A673 (cell line): ENCODE results near the gene ASAP2.

Experiments
- EZH2 ChIP-seq: fragments of 200-600 bp; sonication (generic); IDR thresholded peaks from 2 replicates; pipeline ENCODE4 v1.6.1; 2017; ENCODE audit warnings: borderline replicate concordance, low read depth, mild to moderate bottlenecking, mixed read lengths, antibody characterized with exemption, low read length; ENCODE audit not compliant: poor library complexity, severe bottlenecking
- TF ChIP-seq, protein P1 (sequence below): fragments of 300-800, 200-600 bp; sonication (generic); conservative IDR thresholded peaks from 2 replicates; pipeline ENCODE4 v1.5.1; 2017; ENCODE audit warnings: low read depth, mild to moderate bottlenecking, antibody characterized with exemption, low read length, moderate library complexity, mixed read lengths

- TF ChIP-seq, protein P1, sequence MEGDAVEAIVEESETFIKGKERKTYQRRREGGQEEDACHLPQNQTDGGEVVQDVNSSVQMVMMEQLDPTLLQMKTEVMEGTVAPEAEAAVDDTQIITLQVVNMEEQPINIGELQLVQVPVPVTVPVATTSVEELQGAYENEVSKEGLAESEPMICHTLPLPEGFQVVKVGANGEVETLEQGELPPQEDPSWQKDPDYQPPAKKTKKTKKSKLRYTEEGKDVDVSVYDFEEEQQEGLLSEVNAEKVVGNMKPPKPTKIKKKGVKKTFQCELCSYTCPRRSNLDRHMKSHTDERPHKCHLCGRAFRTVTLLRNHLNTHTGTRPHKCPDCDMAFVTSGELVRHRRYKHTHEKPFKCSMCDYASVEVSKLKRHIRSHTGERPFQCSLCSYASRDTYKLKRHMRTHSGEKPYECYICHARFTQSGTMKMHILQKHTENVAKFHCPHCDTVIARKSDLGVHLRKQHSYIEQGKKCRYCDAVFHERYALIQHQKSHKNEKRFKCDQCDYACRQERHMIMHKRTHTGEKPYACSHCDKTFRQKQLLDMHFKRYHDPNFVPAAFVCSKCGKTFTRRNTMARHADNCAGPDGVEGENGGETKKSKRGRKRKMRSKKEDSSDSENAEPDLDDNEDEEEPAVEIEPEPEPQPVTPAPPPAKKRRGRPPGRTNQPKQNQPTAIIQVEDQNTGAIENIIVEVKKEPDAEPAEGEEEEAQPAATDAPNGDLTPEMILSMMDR = no peak
- no peak for TF ChIP-seq EZH2
Measured at GRCh38 chr2:9165625-9166024, 41.0 kb upstream of the ASAP2 start.
